KMS-11 (cell line): ENCODE measurements around the gene CACNB2.

Experiments
- H2AFZ ChIP-seq: fragments of 200-600 bp; sonication (generic); 2 replicates; pipeline ENCODE4 v1.6.1; 2016; ENCODE audit warnings: antibody characterized with exemption, mixed run types, low read depth
- H3K27ac ChIP-seq: fragments of 200-600 bp; sonication (generic); 2 replicates; pipeline ENCODE4 v1.6.1; 2016; ENCODE audit warnings: mild to moderate bottlenecking, mixed run types
- H3K27me3 ChIP-seq: fragments of 200-600 bp; sonication (generic); 2 replicates; pipeline ENCODE4 v1.6.1; 2017; ENCODE audit warnings: mild to moderate bottlenecking, low read depth, mixed run types, moderate library complexity; ENCODE audit not compliant: insufficient read depth
- H3K36me3 ChIP-seq: fragments of 200-600 bp; sonication (generic); 2 replicates; pipeline ENCODE4 v1.6.1; 2017; ENCODE audit warnings: mild to moderate bottlenecking, mixed run types; ENCODE audit not compliant: insufficient read depth
- H3K4me1 ChIP-seq: fragments of 200-600 bp; sonication (generic); 2 replicates; pipeline ENCODE4 v1.6.1; 2016; ENCODE audit warnings: mild to moderate bottlenecking, low read depth, mixed run types; ENCODE audit not compliant: poor library complexity, severe bottlenecking
- H3K4me2 ChIP-seq: fragments of 200-600 bp; sonication (generic); 2 replicates; pipeline ENCODE4 v1.7.0; 2016; ENCODE audit warnings: mild to moderate bottlenecking, mixed run types
- H3K4me3 ChIP-seq: fragments of 200-600 bp; sonication (generic); IDR thresholded peaks from 2 replicates; pipeline ENCODE4 v1.6.1; 2017; ENCODE audit warnings: low read depth, low read length, mixed read lengths; ENCODE audit not compliant: insufficient read depth
- H3K79me2 ChIP-seq: fragments of 200-600 bp; sonication (generic); 2 replicates; pipeline ENCODE4 v1.6.1; 2016; ENCODE audit warnings: low read depth, mixed run types; ENCODE audit not compliant: insufficient read depth
- H3K9ac ChIP-seq: fragments of 200-600 bp; sonication (generic); 2 replicates; pipeline ENCODE4 v1.6.1; 2016; ENCODE audit warnings: mild to moderate bottlenecking, mixed run types
- H4K20me1 ChIP-seq: fragments of 200-600 bp; sonication (generic); 2 replicates; pipeline ENCODE4 v1.6.1; 2016; ENCODE audit warnings: mild to moderate bottlenecking, mixed run types; ENCODE audit not compliant: insufficient read depth
- TF ChIP-seq, protein P1 (sequence below): fragments of 200-600 bp; sonication (generic); conservative IDR thresholded peaks from 2 replicates; pipeline ENCODE4 v1.6.1; 2017; ENCODE audit warnings: low read depth, mild to moderate bottlenecking, antibody characterized with exemption, low read length, moderate library complexity, mixed read lengths

The CACNB2 gene

DNA sequence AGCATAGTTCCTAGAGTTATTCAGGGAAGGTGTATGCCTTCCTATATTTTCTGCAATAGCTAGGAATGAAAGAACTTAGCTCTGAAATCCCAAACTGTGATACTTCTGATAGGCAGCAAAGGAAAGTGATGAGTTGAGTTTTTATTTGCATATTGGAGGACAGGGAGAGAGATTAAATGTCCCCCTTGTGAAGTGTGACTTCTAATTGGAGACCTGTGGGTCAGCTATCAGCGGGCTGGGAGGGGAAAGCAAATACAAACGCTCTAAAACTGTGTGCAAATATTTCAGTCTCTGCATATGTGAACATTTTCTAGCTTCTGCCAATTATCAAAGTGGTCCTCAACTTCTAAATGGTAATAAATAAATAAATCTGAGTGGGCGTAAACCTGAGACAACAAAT is 203.3 kb downstream of the CACNB2 start:
- H3K4me3 ChIP-seq, result no peak overlapping the region
- no peak overlapping the region for H3K27ac ChIP-seq
- H3K9ac ChIP-seq, result no peak overlapping the region
- H3K4me2 ChIP-seq, result no peak overlapping the region
- no peaks in the 10 kb centered on the region for H3K4me1 ChIP-seq
- H3K79me2 ChIP-seq, result no peaks in the 10 kb centered on the region
- no peak overlapping the region for H2AFZ ChIP-seq
- TF ChIP-seq, protein P1, sequence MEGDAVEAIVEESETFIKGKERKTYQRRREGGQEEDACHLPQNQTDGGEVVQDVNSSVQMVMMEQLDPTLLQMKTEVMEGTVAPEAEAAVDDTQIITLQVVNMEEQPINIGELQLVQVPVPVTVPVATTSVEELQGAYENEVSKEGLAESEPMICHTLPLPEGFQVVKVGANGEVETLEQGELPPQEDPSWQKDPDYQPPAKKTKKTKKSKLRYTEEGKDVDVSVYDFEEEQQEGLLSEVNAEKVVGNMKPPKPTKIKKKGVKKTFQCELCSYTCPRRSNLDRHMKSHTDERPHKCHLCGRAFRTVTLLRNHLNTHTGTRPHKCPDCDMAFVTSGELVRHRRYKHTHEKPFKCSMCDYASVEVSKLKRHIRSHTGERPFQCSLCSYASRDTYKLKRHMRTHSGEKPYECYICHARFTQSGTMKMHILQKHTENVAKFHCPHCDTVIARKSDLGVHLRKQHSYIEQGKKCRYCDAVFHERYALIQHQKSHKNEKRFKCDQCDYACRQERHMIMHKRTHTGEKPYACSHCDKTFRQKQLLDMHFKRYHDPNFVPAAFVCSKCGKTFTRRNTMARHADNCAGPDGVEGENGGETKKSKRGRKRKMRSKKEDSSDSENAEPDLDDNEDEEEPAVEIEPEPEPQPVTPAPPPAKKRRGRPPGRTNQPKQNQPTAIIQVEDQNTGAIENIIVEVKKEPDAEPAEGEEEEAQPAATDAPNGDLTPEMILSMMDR, result no peak
- H4K20me1 ChIP-seq, result no peaks in the 10 kb centered on the region
- H3K27me3 ChIP-seq, result no peaks in the 10 kb centered on the region
- no peaks in the 10 kb centered on the region for H3K36me3 ChIP-seq

GRCh38 chr10:18345308-18345707 is 205.1 kb downstream of the CACNB2 start:
- no peak overlapping the region for H3K4me3 ChIP-seq
- no peaks in the 10 kb centered on the region for H3K27me3 ChIP-seq
- no peak overlapping the region for H3K9ac ChIP-seq
- no peak overlapping the region for H2AFZ ChIP-seq
- no peaks in the 10 kb centered on the region for H3K79me2 ChIP-seq
- H3K27ac ChIP-seq, result no peak overlapping the region
- TF ChIP-seq, protein P1, result no peak
- H4K20me1 ChIP-seq, result no peaks in the 10 kb centered on the region
- no peaks in the 10 kb centered on the region for H3K36me3 ChIP-seq
- no peak overlapping the region for H3K4me2 ChIP-seq
- no peaks in the 10 kb centered on the region for H3K4me1 ChIP-seq

- Histone ChIP-seq H3K4me3 (no peak overlapping the region), H3K27me3 (no peaks in the 10 kb centered on the region), H4K20me1 (no peaks in the 10 kb centered on the region), H3K9ac (no peak overlapping the region), H3K36me3 (no peaks in the 10 kb centered on the region), H3K4me1 (no peaks in the 10 kb centered on the region), H3K79me2 (no peaks in the 10 kb centered on the region), H2AFZ (no peak overlapping the region), H3K27ac (no peak overlapping the region), H3K4me2 (no peak overlapping the region)
- TF ChIP-seq, protein P1, result no peak
These were observed 210.1 kb downstream of the CACNB2 start for GRCh38 chr10:18350340-18350739.

DNA sequence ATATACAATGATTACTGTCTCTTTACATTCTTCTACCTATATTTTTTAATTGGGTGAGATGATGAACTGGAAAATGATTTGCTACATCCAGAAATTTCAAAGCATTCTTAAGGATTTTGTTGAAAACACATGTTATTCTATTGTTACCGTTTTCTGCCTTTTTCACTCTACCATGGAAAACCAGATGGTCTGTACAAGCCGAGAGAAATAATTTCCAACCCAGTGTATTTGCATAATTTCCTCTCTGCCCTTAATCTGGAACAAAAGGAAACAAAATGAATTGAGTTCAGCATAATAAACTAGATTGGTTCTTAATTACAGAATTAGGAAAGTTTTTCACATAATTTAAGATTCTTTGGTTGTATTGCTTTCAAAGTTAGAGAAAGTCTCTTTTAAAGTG is 211.2 kb downstream of the CACNB2 start:
- H3K4me2 ChIP-seq, result no peak overlapping the region
- H3K4me3 ChIP-seq, result no peak overlapping the region
- H3K27ac ChIP-seq, result no peak overlapping the region
- no peaks in the 10 kb centered on the region for H3K79me2 ChIP-seq
- no peaks in the 10 kb centered on the region for H3K36me3 ChIP-seq
- TF ChIP-seq, protein P1, result no peak
- H3K27me3 ChIP-seq, result no peaks in the 10 kb centered on the region
- no peaks in the 10 kb centered on the region for H3K4me1 ChIP-seq
- no peaks in the 10 kb centered on the region for H4K20me1 ChIP-seq
- no peak overlapping the region for H2AFZ ChIP-seq
- no peak overlapping the region for H3K9ac ChIP-seq
